IMR-90 (cell line): ENCODE results near the gene FAM111A.

Source experiments
- CTCF ChIP-seq: conservative IDR thresholded peaks from 2 replicates; pipeline ENCODE4 v1.5.1; 2012; ENCODE audit warnings: mild to moderate bottlenecking, low read depth, low read length, improper control_type of control experiment
- POLR2A ChIP-seq: IDR thresholded peaks from 2 replicates; pipeline ENCODE4 v1.6.1; 2012; ENCODE audit warnings: mild to moderate bottlenecking, low read depth, low read length
- SMC3 ChIP-seq: fragments of 150-350 bp; IDR thresholded peaks from 2 replicates; pipeline ENCODE4 v1.6.1; 2016; ENCODE audit warnings: low read depth, mild to moderate bottlenecking, antibody characterized with exemption, low read length, moderate library complexity

- 0 out of 2 replicates have a peak, but pooled peaks have one; percentile 4 for TF ChIP-seq CTCF
- no peak for TF ChIP-seq SMC3
- TF ChIP-seq POLR2A, result 0 out of 2 replicates have a peak, but pooled peaks have one; percentile 27
These were observed 2.1 kb downstream of the FAM111A start for GRCh38 chr11:59144579-59145345.
